MV-4-11 (cell line): Measurements from ENCODE around the gene SPAG16.
"Not testable (repeated sequence)": the region's sequence is repeated elsewhere in the genome, so short reads cannot be mapped to it uniquely, and the experiment has no call there.

Experiments used
- DNase-seq: peaks from one replicate; lab custom pipeline; 2025; lab: John Stamatoyannopoulos, UW

The SPAG16 gene

DNA sequence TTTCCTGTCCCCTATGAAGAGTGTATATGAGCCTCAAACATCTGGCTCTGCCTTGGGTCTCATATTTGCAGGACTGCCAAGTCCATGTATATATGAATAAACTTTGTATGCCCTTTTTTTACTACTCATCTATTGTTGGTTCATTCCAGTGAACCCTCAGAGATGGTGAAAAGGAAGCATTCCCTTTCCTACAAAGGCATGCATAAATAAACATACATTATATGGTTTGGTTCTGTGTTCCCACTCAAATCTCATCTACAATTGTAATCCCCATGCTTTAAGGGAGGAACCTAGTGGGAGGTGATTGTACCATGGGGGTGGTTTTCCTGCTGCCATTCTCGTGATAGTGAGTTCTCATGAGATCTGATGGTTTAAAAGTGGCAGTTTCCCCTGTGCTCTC, 534.2 kb downstream of the SPAG16 start:
- no peak for DNase-seq

GRCh38 chr2:213834331-213834730, 550.1 kb downstream of the SPAG16 start:
- no peak for DNase-seq

GRCh38 chr2:213834746-213835145, 550.5 kb downstream of the SPAG16 start:
- no peak for DNase-seq

DNA sequence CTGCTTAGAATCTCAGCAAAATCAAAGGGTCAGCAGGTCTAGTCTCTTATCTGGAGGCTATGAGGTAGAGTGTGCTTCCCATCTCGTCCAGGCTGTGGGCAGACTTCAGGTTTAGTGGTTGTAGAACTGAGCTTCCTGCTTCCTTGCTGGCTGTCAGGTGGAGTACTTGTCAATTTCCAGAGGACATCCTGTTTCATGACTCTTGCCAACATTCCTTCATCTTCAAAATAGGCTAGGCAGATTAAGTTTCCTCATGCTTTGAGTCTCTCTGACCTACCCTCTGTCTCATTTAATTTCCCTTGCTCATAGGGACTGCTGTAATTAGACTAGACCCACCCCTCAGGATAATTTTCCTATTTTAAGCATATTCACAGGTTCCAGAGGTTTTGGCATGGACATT, 562.6 kb downstream of the SPAG16 start:
- DNase-seq: no peak

DNA sequence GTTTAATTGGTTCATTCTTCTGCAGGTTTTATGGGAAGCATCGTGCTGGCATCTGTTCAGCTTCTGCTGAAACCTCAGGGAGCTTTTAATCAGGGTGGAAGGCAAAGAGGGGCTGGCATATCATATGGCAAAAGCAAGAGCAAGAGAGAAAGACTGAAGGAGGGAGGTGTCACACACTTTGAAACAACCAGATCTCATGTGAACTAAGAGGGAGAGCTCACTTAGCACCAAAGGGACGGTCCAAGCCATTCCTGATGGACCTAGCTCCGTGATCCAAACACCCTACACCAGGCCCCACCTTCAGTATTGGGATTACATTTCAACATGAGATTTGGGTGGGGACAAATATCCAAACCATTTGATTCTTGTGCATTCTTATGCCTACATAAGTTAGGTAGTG, 563.1 kb downstream of the SPAG16 start:
- no peak for DNase-seq

GRCh38 chr2:213848631-213849030, 564.4 kb downstream of the SPAG16 start:
- no peak for DNase-seq

- no peak for DNase-seq
Observed at GRCh38 chr2:213861638-213862037, 577.4 kb downstream of the SPAG16 start.

GRCh38 chr2:213862407-213863076, 578.3 kb downstream of the SPAG16 start:
- no peak for DNase-seq

- DNase-seq: no peak
Observed at GRCh38 chr2:213863541-213863940, 579.3 kb downstream of the SPAG16 start.

GRCh38 chr2:213868526-213868925, 584.3 kb downstream of the SPAG16 start:
- DNase-seq: peak; percentile 25

- no peak for DNase-seq
Observed at GRCh38 chr2:213885485-213885884, 601.2 kb downstream of the SPAG16 start.

GRCh38 chr2:213914510-213914909, 630.2 kb downstream of the SPAG16 start:
- no peak for DNase-seq

DNA sequence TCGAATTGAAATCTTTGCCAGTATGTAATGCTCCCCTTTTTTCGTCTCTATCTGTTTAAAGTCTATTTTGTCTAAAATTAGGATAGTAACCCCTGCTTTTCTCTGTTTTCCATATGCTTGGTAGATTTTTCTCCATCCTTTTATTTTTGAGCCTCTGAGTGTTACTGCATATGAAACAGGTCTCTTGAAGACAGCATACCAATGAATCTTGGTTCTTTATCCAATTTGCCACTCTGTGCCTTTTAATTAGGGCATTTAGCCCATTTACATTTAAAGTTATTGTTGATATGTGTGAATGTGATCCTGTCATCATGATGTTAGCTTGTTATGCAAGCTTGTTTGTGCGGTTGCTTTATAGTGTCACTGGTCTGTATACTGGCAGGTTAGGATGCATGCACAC, 635.8 kb downstream of the SPAG16 start:
- no peak for DNase-seq

- no peak for DNase-seq
Observed at GRCh38 chr2:213923543-213923942, 639.3 kb downstream of the SPAG16 start.

DNA sequence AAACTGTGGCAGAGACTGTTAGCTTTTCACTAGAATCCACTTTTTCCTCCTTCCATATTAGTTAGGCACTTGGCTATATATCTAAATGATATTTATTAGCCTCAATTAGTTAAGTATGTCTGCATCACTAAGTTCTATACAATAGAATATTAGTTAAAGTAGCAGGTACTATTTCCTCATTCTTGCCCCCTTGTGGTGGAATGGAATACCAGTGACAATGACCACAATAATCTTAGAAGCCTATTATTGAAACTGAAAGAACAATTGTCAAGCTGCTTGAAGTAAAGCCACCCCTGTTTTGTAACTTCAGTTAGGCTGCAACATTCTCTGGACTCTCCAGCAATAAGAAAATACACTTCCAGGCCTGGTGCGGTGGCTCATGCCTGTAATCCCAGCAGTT, 650.3 kb downstream of the SPAG16 start:
- DNase-seq: peak; percentile 57

DNA sequence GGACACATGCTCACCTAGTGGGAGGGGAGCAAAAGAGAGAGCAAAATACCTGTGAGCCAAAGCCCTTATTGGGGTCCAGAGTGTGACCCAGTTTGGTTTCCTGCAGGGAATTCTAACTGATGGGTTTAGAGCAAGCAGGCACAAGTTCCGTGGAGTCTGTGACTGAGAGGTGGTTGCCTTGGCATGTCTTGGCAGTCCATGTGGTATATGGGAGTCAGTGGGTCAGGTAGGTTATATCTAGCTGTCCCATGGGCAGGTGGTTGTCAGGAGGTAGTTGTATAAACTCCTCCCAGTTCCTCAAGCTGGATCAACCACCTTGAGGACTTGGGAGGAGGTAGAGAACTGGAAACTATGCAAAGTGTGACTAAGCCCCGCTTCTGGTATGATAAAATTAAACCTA, 673.8 kb downstream of the SPAG16 start:
- no peak for DNase-seq

DNA sequence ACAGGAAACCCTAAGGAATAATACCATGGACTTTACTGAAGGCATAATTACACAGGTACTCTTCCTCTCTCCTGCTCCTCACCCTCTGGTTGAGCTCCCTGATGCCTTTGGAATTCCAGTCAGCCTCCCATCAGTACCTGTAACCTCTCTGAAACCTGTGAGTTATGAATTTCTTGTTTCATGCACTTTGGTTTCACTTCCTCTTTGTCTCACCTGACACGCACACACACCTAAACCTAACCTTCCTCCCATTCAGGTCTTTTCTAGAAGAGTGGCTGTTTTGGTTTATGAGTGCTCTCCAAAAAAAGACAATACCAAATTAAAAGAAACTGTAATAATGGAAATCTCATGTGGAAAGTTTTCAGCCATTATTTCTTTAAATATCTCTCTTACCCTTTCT, 675.3 kb downstream of the SPAG16 start:
- no peak for DNase-seq

DNA sequence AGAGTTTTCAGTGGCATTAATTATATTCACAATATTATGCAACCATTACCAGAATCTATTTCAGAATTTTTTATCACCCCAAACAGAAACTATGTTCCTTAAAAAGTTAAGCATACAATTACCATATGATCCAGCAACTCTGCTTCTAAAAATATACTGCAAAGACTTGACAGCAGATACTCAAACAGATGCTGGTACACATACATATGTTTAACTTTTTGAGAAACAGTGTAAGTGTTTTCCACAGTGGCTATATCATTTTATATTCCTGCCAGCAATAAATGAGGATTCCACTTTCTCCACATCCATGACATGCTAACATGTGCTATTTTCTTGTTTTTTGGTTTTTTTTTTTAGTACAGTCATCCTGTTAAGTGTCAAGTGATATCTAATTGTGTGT, 687.3 kb downstream of the SPAG16 start:
- no peak for DNase-seq

GRCh38 chr2:213980883-213981282, 696.6 kb downstream of the SPAG16 start:
- DNase-seq: no peak

DNA sequence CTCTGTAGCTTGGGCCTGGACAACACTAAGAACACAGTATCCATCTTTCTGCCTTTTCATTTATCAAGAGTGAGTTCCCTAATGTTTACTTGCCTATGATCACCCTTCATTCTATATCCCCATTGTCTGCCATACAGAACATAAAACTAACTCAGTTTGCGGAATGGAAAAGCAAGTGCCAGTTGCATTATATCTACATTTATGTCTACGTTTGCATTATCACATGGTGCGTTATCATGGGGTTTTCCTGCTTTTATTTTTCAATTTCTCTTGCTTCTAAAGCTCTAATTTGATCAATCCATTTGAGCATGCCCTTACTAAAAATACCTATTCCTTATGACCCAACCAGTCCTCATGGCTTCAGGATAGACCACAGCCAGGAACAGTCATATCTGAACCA, 704.9 kb downstream of the SPAG16 start:
- no peak for DNase-seq

DNA sequence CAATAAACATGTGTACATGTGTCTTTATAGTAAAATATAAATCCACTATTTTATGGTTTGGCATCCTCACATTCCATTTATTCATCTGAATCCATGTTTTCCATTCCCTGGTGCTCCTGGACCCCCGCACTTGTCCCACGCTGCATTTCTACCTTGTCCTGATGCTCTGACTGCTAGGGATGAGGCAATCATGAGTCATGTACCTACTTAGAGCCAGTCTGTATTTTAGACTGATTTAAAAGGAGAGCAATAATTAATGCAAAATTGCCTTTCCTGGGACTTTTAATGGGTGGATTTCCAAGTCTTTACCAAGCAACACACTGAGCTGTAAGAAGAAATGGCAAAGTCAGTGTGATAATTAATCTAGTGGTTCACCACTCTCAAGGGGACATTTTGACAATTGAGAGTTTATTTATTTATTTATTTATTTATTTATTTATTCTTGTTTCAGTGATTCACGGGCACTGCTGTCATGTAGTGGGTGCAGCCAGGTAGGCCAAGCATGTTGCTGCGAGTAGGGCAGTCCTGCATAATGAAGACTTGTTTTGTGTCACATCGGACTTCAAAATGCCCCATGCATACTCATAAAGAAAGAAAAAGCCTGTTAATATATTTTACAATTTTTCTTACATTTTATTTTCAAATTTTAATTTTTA, 707.3 kb downstream of the SPAG16 start:
- no peak for DNase-seq

- DNase-seq: no peak
Observed at GRCh38 chr2:213995400-213996105, 711.3 kb downstream of the SPAG16 start.

DNA sequence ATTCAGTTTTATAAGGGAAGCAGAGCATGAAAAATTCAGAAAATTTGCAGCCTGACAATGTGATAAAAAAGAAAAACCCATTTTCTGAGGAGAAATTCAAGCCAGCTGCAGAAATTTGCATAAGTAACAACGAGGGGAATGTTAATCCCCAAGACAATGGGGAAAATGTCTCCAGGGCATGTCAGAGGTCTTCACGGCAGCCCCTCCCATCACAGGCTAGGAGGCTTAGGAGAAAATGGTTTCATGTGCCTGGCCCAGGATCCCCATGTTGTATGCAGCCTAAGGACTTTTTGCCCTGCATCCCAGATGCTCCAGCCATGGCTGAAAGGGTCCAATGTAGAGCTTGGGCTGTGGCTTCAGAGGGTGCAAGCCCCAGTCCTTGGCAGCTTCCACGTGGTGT, 714.7 kb downstream of the SPAG16 start:
- not testable (repeated sequence) for DNase-seq
